RKO (cell line): ENCODE results near the gene TNS1.
A peak's percentile ranks its signal among the peaks of the same experiment; 100 is the strongest.

ENCODE experiments used
- DNase-seq: peaks from one replicate; pipeline ENCODE4 v3.0.0-alpha.2; 2016; ENCODE audit warnings: low spot score

The TNS1 gene

DNA sequence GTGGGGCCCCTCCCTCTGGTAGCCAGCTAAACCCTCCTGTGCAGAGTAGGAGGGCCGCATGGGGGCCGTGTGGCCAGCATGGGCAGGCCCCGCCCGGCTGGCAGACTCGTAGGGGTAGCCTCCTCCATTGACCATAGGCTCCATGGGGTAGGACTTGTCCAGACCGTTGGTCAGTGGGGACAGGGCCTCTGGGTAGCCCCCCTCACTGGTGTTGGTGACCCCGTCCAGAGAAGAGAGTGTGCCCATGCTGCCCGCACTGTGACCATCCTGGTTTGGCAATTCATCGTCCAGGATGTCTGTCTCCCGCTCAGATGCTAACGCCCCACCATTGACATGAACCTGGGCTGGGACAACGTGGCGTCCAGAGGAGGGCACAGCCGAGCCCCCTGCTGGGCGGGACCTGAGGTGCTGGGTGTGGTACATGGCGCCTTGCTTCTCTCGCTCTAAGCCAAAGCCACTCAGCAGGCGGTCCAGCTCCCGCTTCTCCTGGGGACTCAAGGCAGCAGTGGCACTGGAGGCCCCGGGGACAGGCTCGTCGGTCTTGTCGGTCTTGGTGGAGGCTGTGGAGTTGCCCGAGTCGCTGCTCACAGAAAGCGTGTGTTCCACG is 154.3 kb downstream of the TNS1 start:
- no peak for DNase-seq

GRCh38 chr2:217847552-217848350 is 155.0 kb downstream of the TNS1 start:
- no peak for DNase-seq

- no peak for DNase-seq
These were observed 155.7 kb downstream of the TNS1 start for GRCh38 chr2:217847115-217847514.

DNA sequence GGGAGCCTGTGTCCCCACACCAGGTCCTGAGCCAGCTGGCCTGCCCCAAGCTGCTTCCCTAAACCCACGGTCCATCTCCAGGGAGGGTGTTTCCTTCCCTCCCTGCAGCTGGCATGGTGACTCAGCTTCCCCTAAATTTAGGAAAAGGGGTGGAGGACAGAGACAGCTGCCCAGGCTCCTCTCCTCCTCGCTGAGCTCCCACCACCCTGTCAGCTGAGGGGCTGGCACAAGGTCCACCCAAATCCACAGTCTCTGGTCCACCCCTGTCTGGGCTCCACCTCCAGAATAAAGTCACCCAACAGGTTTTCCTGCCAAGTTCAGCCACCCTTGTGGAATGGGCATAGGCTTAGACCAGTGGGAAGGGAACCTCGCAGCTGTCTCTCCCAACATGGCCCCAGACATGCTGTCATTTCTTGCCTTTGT is 156.5 kb downstream of the TNS1 start:
- DNase-seq = no peak

- DNase-seq = no peak
These were observed 157.5 kb downstream of the TNS1 start for GRCh38 chr2:217845301-217845700.

GRCh38 chr2:217844696-217845095 is 158.1 kb downstream of the TNS1 start:
- DNase-seq = no peak

- DNase-seq = no peak
These were observed 159.5 kb downstream of the TNS1 start for GRCh38 chr2:217843324-217843723.

DNA sequence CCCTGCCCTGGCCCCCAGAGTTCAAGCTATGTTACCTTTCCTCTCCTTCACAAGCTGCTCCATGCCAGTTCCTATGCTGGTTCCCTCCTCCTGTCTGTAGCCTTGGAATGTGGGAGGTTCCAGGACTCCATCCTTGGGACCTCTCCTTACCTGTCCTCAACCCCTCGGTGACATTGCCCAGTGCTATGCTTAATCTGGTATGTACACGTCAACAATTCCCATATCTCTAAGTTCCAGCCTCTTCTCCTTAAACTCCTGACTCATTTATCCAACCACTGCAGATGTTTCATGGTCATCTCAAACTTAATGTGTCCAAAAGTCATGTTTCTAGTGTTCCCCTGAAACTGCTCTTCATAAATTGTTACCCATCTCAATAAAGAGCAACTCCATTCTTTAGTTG is 160.8 kb downstream of the TNS1 start:
- DNase-seq = no peak

- DNase-seq = no peak
These were observed 162.3 kb downstream of the TNS1 start for GRCh38 chr2:217840522-217840921.

DNA sequence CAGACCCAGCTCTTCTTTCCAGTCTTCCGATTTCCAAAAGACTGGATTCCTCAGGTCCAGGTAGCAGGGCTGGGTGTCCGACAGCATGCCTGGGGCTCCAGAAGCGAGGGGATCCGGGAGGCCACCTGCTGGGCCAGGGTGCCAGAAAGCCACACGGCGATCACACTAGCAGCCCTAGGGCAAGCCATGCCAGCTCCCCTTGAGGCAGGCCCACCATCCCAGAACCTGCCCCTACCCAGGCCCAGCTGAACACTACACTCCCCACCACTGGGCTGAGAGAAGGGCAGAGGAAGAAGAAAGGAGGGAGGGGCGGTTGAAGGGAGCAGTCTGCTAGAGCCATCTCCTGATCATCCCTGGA is 163.1 kb downstream of the TNS1 start:
- DNase-seq = no peak

GRCh38 chr2:217839073-217839749 is 163.6 kb downstream of the TNS1 start:
- DNase-seq = no peak

- DNase-seq = no peak
These were observed 164.4 kb downstream of the TNS1 start for GRCh38 chr2:217838409-217838831.

DNA sequence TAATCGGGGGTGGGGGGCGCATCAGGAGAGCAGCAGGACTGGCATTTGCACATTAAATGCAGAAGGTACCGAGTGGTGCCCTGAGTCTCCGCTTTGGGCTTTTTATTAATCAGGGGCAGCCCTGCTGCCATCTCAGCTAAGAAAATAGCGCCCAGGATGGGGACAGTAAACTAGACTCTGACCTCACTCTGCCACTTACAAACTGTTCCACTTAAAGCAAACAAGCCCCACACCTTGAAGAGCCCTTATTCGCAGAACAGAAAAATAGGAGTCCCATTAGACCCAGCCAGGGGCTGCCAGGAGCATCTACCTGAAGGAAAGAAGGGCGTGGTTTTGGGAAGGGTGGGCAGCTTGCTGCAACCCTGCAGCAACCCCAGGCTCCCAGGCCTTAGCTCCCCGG is 165.3 kb downstream of the TNS1 start:
- DNase-seq = no peak

DNA sequence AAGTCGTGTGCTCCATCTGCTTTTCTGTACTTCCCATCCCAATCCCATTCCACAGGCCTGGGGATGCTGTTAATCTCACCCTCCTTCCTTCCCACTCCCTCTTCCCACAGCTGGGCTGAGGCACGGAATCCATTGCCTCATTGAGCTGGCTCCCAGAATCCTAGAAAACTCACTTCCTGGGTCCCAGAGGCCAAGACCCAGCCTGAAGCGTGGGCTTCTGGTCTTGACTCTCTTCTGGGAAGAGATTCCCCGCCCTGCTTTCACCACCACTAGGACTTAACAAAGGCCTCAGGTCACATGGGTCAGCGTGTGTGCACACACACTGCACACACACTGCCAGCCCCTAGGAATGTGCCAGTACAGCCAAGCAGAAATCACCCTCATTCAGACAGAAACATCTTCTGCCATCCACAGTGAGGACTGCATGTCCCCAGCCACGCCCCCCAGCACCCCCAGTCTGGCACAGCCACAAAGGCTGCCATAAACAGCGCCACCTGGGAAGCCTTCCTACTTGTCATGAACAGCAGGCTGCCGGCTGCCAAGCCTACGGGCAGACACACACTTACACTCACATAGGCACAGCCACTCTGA is 165.8 kb downstream of the TNS1 start:
- peak; percentile 16 for DNase-seq

GRCh38 chr2:217835931-217836891 is 166.6 kb downstream of the TNS1 start:
- DNase-seq = no peak

- no peak for DNase-seq
These were observed 167.9 kb downstream of the TNS1 start for GRCh38 chr2:217834744-217835513.

- no peak for DNase-seq
These were observed 168.7 kb downstream of the TNS1 start for GRCh38 chr2:217834057-217834620.

DNA sequence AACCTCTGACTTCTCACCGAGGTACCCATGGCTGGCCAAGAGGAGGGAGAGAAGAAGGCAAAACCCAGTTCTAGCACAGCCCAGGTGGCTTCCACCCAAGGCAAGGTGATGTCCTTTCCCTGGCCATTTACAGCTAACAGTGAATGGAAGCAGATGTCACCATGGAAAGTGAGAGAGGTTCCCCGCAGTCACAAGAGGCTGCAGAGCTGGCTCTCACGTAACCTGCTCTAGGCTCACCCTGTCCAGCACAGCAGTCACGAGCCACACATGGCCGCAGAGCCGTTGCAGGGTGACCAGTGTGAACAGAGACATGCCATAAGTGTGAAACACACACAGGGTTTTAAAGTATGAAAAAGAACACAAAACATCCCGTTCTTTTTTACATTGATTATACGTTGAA is 169.4 kb downstream of the TNS1 start:
- no peak for DNase-seq

GRCh38 chr2:217832987-217833386 is 169.8 kb downstream of the TNS1 start:
- no peak for DNase-seq

DNA sequence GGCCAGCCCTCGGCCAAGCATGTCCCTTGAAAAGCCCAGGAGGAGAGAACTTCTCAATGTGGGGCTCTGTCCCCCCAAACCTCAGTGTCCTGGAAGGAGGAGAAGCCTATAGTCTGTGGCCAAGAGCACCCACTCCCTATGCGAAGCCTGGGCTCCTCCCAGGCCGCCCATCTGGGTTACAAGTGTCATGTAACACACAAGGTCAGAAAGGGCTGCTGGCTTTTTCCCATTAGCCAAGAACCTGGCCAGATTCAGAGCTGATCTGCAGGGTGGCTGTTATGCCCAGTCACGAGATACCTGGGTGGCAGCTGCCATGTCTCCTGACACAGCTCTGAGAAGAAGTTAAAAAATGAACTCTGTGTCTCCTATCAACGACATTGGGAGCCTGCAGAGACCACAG is 170.7 kb downstream of the TNS1 start:
- DNase-seq = no peak

DNA sequence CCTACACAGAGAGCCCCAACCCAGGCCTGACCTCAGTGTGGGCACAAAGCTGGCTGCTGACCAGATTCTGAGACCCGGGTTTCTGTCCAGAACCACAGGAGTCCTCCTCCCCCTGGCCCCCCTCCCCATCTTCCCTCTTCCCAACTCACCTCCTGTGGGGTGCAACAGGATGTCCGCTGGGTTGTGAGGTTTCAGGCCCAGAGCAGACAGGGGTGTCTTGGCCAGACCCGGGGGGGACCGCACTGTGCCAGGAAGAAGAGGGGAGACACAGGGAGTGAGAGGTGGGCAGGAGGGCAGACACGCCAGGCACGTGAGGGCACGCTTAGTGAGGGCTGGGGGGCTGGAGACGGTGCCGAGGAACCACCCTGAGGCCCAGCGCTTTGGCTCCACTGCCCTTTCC is 171.5 kb downstream of the TNS1 start:
- no peak for DNase-seq
